Chondrocyte (in vitro differentiated cells): ENCODE results near the gene FOXP4. TPM values are rescaled to one million over a fixed set of nuclear protein-coding genes. Genes with fewer than 3 reads are reported as not detected.

Source experiments
- DNase-seq: peaks from one replicate; pipeline ENCODE4 v3.0.0; 2021; ENCODE audit warnings: mixed read lengths, low spot score
- H3K27ac Mint-ChIP-seq: one replicate; pipeline ENCODE4 v1.8.0; 2021; ENCODE audit warnings: mild to moderate bottlenecking, moderate library complexity, mixed read lengths; ENCODE audit not compliant: unreplicated experiment
- H3K27me3 Mint-ChIP-seq: 2 replicates; pipeline ENCODE4 v1.8.0; 2021; ENCODE audit warnings: low read depth, mixed read lengths
- H3K36me3 Mint-ChIP-seq: 2 replicates; pipeline ENCODE4 v1.8.0; 2021; ENCODE audit warnings: low read depth, mixed read lengths
- H3K4me1 Mint-ChIP-seq: 2 replicates; pipeline ENCODE4 v1.8.0; 2021; ENCODE audit warnings: low read depth, mild to moderate bottlenecking, mixed read lengths
- H3K4me3 Mint-ChIP-seq: one replicate; pipeline ENCODE4 v1.8.0; 2021; ENCODE audit warnings: mild to moderate bottlenecking, moderate library complexity, mixed read lengths; ENCODE audit not compliant: unreplicated experiment
- H3K9me3 Mint-ChIP-seq: 2 replicates; pipeline ENCODE4 v1.8.0; 2021; ENCODE audit warnings: low read depth, mixed read lengths
- total RNA-seq: library from RNA; stranded (reverse); gene quantifications from 3 replicates; pipeline ENCODE4 v1.2.1, GENCODE V29; 2021
- TF ChIP-seq, protein P1 (sequence below): fragments of 200-600 bp; sonication (generic); IDR thresholded peaks from 2 replicates; pipeline ENCODE4 v1.5.0; 2021; ENCODE audit warnings: antibody characterized with exemption, mild to moderate bottlenecking, moderate library complexity

The FOXP4 gene
- total RNA-seq, 1 donor from 2014 or later, result 18.6 TPM

DNA sequence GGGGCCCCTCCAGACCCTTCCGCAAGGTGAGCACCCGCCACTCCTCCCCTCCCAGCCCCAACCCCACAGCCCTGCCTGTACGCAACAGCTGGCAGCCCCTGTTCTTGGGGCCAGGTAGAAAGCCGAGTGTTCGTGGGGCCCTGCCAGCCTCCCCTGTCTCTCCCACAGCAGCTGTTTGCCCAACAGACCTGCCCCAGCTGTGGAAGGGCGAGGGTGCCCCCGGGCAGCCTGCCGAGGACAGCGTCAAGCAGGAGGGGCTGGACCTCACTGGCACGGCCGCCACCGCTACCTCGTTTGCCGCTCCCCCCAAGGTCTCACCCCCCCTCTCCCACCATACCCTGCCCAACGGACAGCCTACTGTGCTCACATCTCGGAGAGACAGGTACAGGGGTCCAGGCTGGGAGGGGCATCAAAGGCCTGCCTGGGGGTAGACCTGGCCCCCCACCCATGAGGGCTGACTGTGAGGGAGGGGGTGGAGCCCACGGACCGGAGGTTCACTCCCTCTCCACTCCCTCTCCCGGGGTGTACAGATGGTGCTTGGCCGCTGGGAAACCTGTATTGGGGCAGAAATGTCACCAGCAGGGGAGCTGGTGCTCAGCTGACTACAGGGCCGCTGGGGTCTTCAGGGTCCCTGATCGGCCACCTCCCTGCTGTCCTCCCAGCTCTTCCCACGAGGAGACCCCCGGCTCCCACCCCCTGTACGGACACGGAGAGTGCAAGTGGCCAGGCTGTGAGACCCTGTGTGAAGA, 41.1 kb downstream of the FOXP4 start:
- Mint-ChIP-seq H3K4me1 (no peaks in the 10 kb centered on the region), H3K27me3 (no peaks in the 10 kb centered on the region)

DNA sequence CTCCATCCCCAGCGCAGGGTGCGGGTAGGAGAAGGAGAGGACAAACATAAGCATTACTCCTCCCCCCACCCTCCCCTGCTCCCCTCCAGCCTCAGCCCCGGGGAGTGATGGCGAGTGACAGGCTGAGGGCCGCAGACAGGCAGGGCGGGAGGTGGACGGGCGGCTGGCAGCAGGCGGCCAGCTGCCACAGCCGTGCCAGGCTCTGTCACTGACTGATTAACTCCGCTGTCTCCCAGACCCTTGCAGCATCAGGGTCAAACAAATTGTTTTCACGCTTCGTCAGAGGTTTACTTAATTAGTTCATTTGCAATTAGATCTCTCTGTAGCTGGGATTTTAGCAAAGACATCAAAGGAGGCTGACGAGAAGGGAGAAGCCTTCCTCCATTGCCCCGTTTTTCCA, 41.9 kb downstream of the FOXP4 start:
- H3K27ac Mint-ChIP-seq, result no peak overlapping the region

More for the DNA sequence above, 41.1 kb downstream of the FOXP4 start:
- Mint-ChIP-seq H3K27ac (no peak overlapping the region), H3K36me3 (peaks cover 10% of the 10 kb centered on the region), H3K4me3 (no peak overlapping the region), H3K9me3 (no peaks in the 10 kb centered on the region)
- TF ChIP-seq, protein P1, sequence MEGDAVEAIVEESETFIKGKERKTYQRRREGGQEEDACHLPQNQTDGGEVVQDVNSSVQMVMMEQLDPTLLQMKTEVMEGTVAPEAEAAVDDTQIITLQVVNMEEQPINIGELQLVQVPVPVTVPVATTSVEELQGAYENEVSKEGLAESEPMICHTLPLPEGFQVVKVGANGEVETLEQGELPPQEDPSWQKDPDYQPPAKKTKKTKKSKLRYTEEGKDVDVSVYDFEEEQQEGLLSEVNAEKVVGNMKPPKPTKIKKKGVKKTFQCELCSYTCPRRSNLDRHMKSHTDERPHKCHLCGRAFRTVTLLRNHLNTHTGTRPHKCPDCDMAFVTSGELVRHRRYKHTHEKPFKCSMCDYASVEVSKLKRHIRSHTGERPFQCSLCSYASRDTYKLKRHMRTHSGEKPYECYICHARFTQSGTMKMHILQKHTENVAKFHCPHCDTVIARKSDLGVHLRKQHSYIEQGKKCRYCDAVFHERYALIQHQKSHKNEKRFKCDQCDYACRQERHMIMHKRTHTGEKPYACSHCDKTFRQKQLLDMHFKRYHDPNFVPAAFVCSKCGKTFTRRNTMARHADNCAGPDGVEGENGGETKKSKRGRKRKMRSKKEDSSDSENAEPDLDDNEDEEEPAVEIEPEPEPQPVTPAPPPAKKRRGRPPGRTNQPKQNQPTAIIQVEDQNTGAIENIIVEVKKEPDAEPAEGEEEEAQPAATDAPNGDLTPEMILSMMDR, result no peak
- no peak for DNase-seq

DNA sequence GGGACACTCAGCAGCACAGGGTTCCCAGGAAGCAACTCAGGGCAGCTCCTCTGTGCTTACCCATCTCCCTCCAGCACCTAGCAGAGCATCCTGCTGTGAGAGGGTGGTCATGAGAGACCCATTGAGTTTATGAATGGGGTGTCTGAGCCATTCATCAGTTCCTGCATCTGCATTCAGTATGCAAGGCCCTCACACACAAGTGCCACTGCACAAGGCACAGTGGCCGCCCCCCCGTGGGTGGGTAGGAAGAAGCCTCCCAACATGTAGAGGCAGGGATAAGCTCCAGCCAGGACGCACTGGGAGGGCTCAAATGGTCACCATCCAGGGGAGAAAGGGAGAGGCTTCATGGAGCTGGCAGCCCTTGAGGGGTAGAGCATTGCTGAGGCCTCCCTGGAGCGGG, 43.0 kb downstream of the FOXP4 start:
- no peaks in the 10 kb centered on the region for H3K27me3 Mint-ChIP-seq
- TF ChIP-seq, protein P1, result no peak
- no peak overlapping the region for H3K27ac Mint-ChIP-seq
- DNase-seq, result no peak
- H3K36me3 Mint-ChIP-seq, result peaks cover 13% of the 10 kb centered on the region
- no peak overlapping the region for H3K4me3 Mint-ChIP-seq
- no peaks in the 10 kb centered on the region for H3K4me1 Mint-ChIP-seq
- no peaks in the 10 kb centered on the region for H3K9me3 Mint-ChIP-seq

More for the DNA sequence above, 41.9 kb downstream of the FOXP4 start:
- Mint-ChIP-seq H3K4me1 (no peaks in the 10 kb centered on the region), H3K36me3 (peaks cover 12% of the 10 kb centered on the region), H3K4me3 (no peak overlapping the region), H3K9me3 (no peaks in the 10 kb centered on the region), H3K27me3 (no peaks in the 10 kb centered on the region)
- DNase-seq, result no peak
- TF ChIP-seq, protein P1, result no peak

DNA sequence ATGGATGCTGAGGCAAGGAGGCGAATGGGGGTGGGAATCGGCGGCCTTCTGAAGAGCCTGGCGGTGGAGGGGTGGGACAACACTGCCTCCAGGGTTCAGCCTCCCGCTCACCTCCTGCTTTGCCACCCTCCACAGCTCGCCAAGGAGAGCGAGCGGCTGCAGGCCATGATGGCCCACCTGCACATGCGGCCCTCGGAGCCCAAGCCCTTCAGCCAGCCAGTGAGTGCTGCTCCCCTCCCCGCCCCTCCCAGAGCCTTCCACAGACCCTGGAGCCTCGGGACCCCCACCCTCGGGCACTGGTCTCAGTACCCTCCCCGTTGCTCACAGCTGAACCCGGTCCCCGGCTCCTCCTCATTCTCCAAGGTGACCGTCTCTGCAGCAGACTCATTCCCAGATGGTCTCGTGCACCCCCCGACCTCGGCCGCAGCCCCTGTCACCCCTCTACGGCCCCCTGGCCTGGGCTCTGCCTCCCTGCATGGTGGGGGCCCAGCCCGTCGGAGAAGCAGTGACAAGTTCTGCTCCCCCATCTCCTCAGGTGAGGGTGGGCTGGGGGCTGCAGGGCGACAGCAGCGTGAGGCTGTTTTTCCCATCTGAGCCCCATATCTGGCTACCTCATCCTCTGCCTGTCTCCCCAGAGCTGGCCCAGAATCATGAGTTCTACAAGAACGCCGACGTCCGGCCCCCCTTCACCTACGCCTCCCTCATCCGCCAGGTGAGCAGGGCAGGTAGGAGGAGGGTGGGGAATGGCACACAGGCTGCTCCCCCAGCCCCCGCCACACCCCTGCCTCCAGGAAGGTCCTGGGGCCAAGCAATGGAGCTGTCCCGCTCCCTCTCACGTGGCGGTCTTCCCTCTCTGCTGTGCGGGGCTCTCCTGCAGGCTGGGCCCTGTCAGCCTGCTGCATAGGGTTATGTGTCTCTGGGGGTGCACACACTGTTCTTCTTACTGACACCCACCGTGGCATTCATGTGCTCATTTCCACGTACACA, 43.7 kb downstream of the FOXP4 start:
- TF ChIP-seq, protein P1, result no peak
- H3K9me3 Mint-ChIP-seq, result no peaks in the 10 kb centered on the region
- peaks cover 13% of the 10 kb centered on the region for H3K36me3 Mint-ChIP-seq
- H3K4me3 Mint-ChIP-seq, result no peak overlapping the region
- no peak for DNase-seq
- H3K4me1 Mint-ChIP-seq, result no peaks in the 10 kb centered on the region
- H3K27ac Mint-ChIP-seq, result no peak overlapping the region
- no peaks in the 10 kb centered on the region for H3K27me3 Mint-ChIP-seq

DNA sequence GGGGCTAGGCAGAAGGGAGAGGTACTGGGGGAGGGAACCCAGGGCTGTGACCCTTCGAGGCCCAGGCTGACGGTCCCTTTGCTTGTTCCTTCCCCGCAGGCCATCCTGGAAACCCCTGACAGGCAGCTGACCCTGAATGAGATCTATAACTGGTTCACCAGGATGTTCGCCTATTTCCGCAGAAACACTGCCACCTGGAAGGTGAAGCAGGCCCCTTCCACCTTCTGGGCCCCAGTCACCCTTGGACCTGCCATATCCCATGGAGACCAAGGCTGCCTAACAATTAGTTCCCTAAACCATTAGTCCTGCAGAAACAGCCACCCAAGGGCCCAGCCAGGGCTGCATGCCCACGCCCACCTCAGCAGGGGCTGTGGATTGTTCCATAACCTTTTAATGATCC, 44.9 kb downstream of the FOXP4 start:
- H3K27me3 Mint-ChIP-seq, result no peaks in the 10 kb centered on the region
- H3K4me1 Mint-ChIP-seq, result no peaks in the 10 kb centered on the region
- no peaks in the 10 kb centered on the region for H3K9me3 Mint-ChIP-seq
- H3K27ac Mint-ChIP-seq, result no peak overlapping the region
- TF ChIP-seq, protein P1, result no peak
- no peak for DNase-seq
- no peak overlapping the region for H3K4me3 Mint-ChIP-seq
- H3K36me3 Mint-ChIP-seq, result peaks cover 11% of the 10 kb centered on the region
